OCI-LY7 (cell line): ENCODE results near the gene UPB1. TPM values are rescaled to one million over a fixed set of nuclear protein-coding genes. Genes with fewer than 3 reads are reported as not detected.

Source experiments
- BruUV-seq: library from RNA; stranded (reverse); fragments of 400-500 nt; replicated peaks from 2 replicates; lab custom pipeline; 2021; lab: Mats Ljungman, UMichigan
- CTCF ChIA-PET: fragments of 300-600 bp; sonication (Branson Sonifier 250); formaldehyde crosslinking; loops from one replicate; lab custom pipeline; 2022; ENCODE audit warnings: antibody characterized with exemption; ENCODE audit not compliant: unreplicated experiment; lab: Charles Lee
- POLR2A ChIA-PET: fragments of 300-600 bp; sonication (Branson Sonifier 250); formaldehyde crosslinking; loops from one replicate; lab custom pipeline; 2022; ENCODE audit warnings: antibody characterized with exemption; lab: Charles Lee
- DNase-seq: peaks from one replicate; pipeline ENCODE4 v3.0.0-alpha.2; 2015; ENCODE audit warnings: low spot score
- H2AFZ ChIP-seq: fragments of 200-600 bp; sonication (generic), shearing (Covaris generic); 2 replicates; pipeline ENCODE4 v1.6.1; 2014; ENCODE audit warnings: mild to moderate bottlenecking, antibody characterized with exemption, low read length, moderate library complexity
- H3K27ac ChIP-seq: fragments of 200-600 bp; sonication (generic); 2 replicates; pipeline ENCODE4 v1.5.1; 2014; ENCODE audit warnings: mixed run types, low read depth, mild to moderate bottlenecking, moderate library complexity, low read length, inconsistent platforms; ENCODE audit not compliant: poor library complexity, severe bottlenecking
- H3K36me3 ChIP-seq: fragments of 200-600 bp; sonication (generic); 2 replicates; pipeline ENCODE4 v1.6.1; 2014; ENCODE audit warnings: mild to moderate bottlenecking, antibody characterized with exemption, low read length, moderate library complexity, mixed read lengths; ENCODE audit not compliant: insufficient read depth
- H3K4me1 ChIP-seq: fragments of 200-600 bp; sonication (generic); 2 replicates; pipeline ENCODE4 v1.5.1; 2014; ENCODE audit warnings: mild to moderate bottlenecking, low read length; ENCODE audit not compliant: insufficient read depth, poor library complexity, severe bottlenecking
- H3K4me2 ChIP-seq: fragments of 200-600 bp; sonication (generic); 2 replicates; pipeline ENCODE4 v1.6.1; 2014; ENCODE audit warnings: mild to moderate bottlenecking, low read length
- H3K4me3 ChIP-seq: fragments of 200-600 bp; sonication (generic); 2 replicates; pipeline ENCODE4 v1.5.1; 2014; ENCODE audit warnings: mild to moderate bottlenecking, low read depth, low read length; ENCODE audit not compliant: poor library complexity, severe bottlenecking
- H3K79me2 ChIP-seq: fragments of 200-600 bp; sonication (generic); 2 replicates; pipeline ENCODE4 v1.6.1; 2016; ENCODE audit warnings: low read depth, mild to moderate bottlenecking, low read length, moderate library complexity, mixed read lengths; ENCODE audit not compliant: insufficient read depth
- H3K9me2 ChIP-seq: fragments of 200-600 bp; sonication (generic); 2 replicates; pipeline ENCODE4 v1.6.1; 2016; ENCODE audit warnings: mild to moderate bottlenecking, low read length, mixed read lengths; ENCODE audit not compliant: insufficient read depth
- H3K9me3 ChIP-seq: fragments of 200-600 bp; sonication (generic); 2 replicates; pipeline ENCODE4 v1.6.1; 2014; ENCODE audit warnings: mild to moderate bottlenecking, mixed run types, low read length, mixed read lengths
- H4K20me1 ChIP-seq: fragments of 200-600 bp; sonication (generic); 2 replicates; pipeline ENCODE4 v1.6.1; 2014; ENCODE audit warnings: mild to moderate bottlenecking, antibody characterized with exemption, low read length, moderate library complexity, mixed read lengths; ENCODE audit not compliant: insufficient read depth
- CTCF ChIP-seq: fragments of 200-600 bp; sonication (generic); conservative IDR thresholded peaks from 2 replicates; pipeline ENCODE4 v1.5.1; 2014; ENCODE audit warnings: mild to moderate bottlenecking, antibody characterized with exemption, low read length, moderate library complexity, mixed read lengths
- EZH2phosphoT487 ChIP-seq: fragments of 200-600 bp; sonication (generic); IDR thresholded peaks from 2 replicates; pipeline ENCODE4 v1.6.1; 2018; ENCODE audit warnings: low read depth, borderline replicate concordance, mild to moderate bottlenecking, mixed run types, antibody characterized with exemption, low read length, moderate library complexity, mixed read lengths
- intact Hi-C: fragments of 100-400 bp; cut with micrococcal nuclease; formaldehyde crosslinking; loops from one replicate; pipeline ENCODE4 v1.10.0; 2022; ENCODE audit not compliant: unreplicated experiment
- total RNA-seq, 2 experiments: library from RNA; depleted of rRNA in 1 of 2; stranded (reverse); fragments of >200 nt in 1 of 2; shearing (Covaris generic) in 1 of 2; gene quantifications; 2 replicates each; pipeline ENCODE4 v1.2.3, GENCODE V29; 2014 to 2022

The UPB1 gene
- total RNA-seq, 2 experiments from 2014 or later = 0.69 to 0.70 TPM

GRCh38 chr22:24485170-24485569, 10.0 kb upstream of the UPB1 start:
- no peak overlapping the region for H3K4me3 ChIP-seq

GRCh38 chr22:24485608-24486007, 9.5 kb upstream of the UPB1 start:
- H4K20me1 ChIP-seq = no peaks in the 10 kb centered on the region
- H3K4me3 ChIP-seq = no peak overlapping the region
- no peak overlapping the region for H2AFZ ChIP-seq
- no TSS peak for BruUV-seq
- H3K4me2 ChIP-seq = no peak overlapping the region
- no peak overlapping the region for H3K27ac ChIP-seq
- H3K9me3 ChIP-seq = no peaks in the 10 kb centered on the region
- CTCF ChIA-PET = no interaction called here
- H3K79me2 ChIP-seq = no peaks in the 10 kb centered on the region
- TF ChIP-seq CTCF (peak; percentile 70), EZH2phosphoT487 (no peak)
- H3K4me1 ChIP-seq = peaks cover 6% of the 10 kb centered on the region
- intact Hi-C loops = loop anchor here (1.0 kb wide), 1 partner anchor 64 kb away; no protein-coding TSS in a partner anchor
- H3K36me3 ChIP-seq = no peaks in the 10 kb centered on the region
- no peaks in the 10 kb centered on the region for H3K9me2 ChIP-seq
- POLR2A ChIA-PET = interaction anchor here (1.2 kb wide), 1 partner anchor 20 kb away, joined by 3 read pairs; no protein-coding TSS in a partner anchor
- DNase-seq = peak; percentile 54

More at GRCh38 chr22:24485170-24485569, 10.0 kb upstream of the UPB1 start:
- ChIA-PET CTCF (no interaction called here), POLR2A (interaction anchor here (0.7 kb wide), 1 partner anchor 150 kb away, joined by 3 read pairs; no protein-coding TSS in a partner anchor)
- no peak for DNase-seq
- TF ChIP-seq CTCF = no peak
- TF ChIP-seq EZH2phosphoT487 = no peak
- H3K27ac ChIP-seq = no peak overlapping the region
- no peaks in the 10 kb centered on the region for H3K9me3 ChIP-seq
- H2AFZ ChIP-seq = no peak overlapping the region
- no peaks in the 10 kb centered on the region for H4K20me1 ChIP-seq
- H3K9me2 ChIP-seq = no peaks in the 10 kb centered on the region
- no peaks in the 10 kb centered on the region for H3K79me2 ChIP-seq
- H3K4me2 ChIP-seq = no peak overlapping the region
- intact Hi-C loops = loop anchor here (1.0 kb wide), 1 partner anchor 64 kb away; no protein-coding TSS in a partner anchor
- H3K36me3 ChIP-seq = no peaks in the 10 kb centered on the region
- BruUV-seq = no TSS peak
- H3K4me1 ChIP-seq = peaks cover 6% of the 10 kb centered on the region

GRCh38 chr22:24486501-24486921, 8.6 kb upstream of the UPB1 start:
- H3K79me2 ChIP-seq = no peaks in the 10 kb centered on the region

More at GRCh38 chr22:24486501-24486921, 8.6 kb upstream of the UPB1 start:
- no peak overlapping the region for H3K4me3 ChIP-seq
- POLR2A ChIA-PET = interaction anchor here (0.6 to 1.2 kb wide), 5 partner anchors 14 to 1944 kb away, joined by 3 to 6 read pairs (median 3); no protein-coding TSS in a partner anchor
- intact Hi-C loops = no loop called here
- H3K4me1 ChIP-seq = peaks cover 6% of the 10 kb centered on the region
- no peak overlapping the region for H3K27ac ChIP-seq
- H3K4me2 ChIP-seq = no peak overlapping the region
- H4K20me1 ChIP-seq = no peaks in the 10 kb centered on the region
- no peak for DNase-seq
- no peak overlapping the region for H2AFZ ChIP-seq
- no peak for TF ChIP-seq CTCF
- CTCF ChIA-PET = no interaction called here
- no TSS peak for BruUV-seq
- no peaks in the 10 kb centered on the region for H3K36me3 ChIP-seq
- H3K9me3 ChIP-seq = no peaks in the 10 kb centered on the region
- no peaks in the 10 kb centered on the region for H3K9me2 ChIP-seq
